ENCODE measurements around the gene SNRPB. TPM values are rescaled to one million over a fixed set of nuclear protein-coding genes. Genes with fewer than 3 reads are reported as not detected.

The SNRPB gene
- total and polyA plus RNA-seq, 2 of the 13 experiments (the other 11 are each of a cell fraction or from before 2014, with no cell fraction given), result 473 to 844 TPM

- TF ChIP-seq ZNF674 (CRISPR knock-in tag; IDR thresholded peaks at IDR 0.05; ENCODE audit: low read depth) (no peak), ZFP36L2 (CRISPR knock-in tag; IDR thresholded peaks at IDR 0.05) (no peak), MTA1 (CRISPR knock-in tag; IDR thresholded peaks at IDR 0.05; ENCODE audit: borderline replicate concordance) (no peak; the same call in 1 of the 2 replicates), SRY (CRISPR knock-in tag; IDR thresholded peaks at IDR 0.05) (no peak), ZNF766 (CRISPR knock-in tag; IDR thresholded peaks at IDR 0.05; ENCODE audit: borderline replicate concordance) (no peak), SRSF1 (optimal IDR thresholded peaks at IDR 0.05; ENCODE audit: low read depth, low read length) (peak; percentile 2), HES4 (CRISPR knock-in tag; IDR thresholded peaks at IDR 0.05; ENCODE audit: borderline replicate concordance) (no peak), HMGXB3 (CRISPR knock-in tag; IDR thresholded peaks at IDR 0.05; ENCODE audit: borderline replicate concordance) (no peak), KLF6 (CRISPR knock-in tag; IDR thresholded peaks at IDR 0.05) (peak; percentile 1; the same call in 1 of the 2 replicates), BRCA1 (CRISPR knock-in tag; IDR thresholded peaks at IDR 0.05) (no peak), ZMYM2 (CRISPR knock-in tag; IDR thresholded peaks at IDR 0.05) (no peak), TCF7L2 (IDR thresholded peaks at IDR 0.05; ENCODE audit: low read depth, low read length) (no peak), POLR2A (IDR thresholded peaks at IDR 0.05; ENCODE audit: insufficient read depth in 1 of 2, low read depth in 2 of 2, low read length in 2 of 2) (peak in 1 of 2 experiments; percentile 30; a peak in 1 of 4 replicates), CEBPG (CRISPR knock-in tag; IDR thresholded peaks at IDR 0.05) (no peak), ZNF800 (CRISPR knock-in tag; IDR thresholded peaks at IDR 0.05) (0 out of 2 replicates have a peak, but pooled peaks have one; percentile 0), PITX1 (CRISPR knock-in tag; IDR thresholded peaks at IDR 0.05) (no peak), EP300 (IDR thresholded peaks at IDR 0.05; ENCODE audit: low read depth in 2 of 2, low read length in 2 of 2) (no peak), EP300 (CRISPR knock-in tag; IDR thresholded peaks at IDR 0.05; ENCODE audit: borderline replicate concordance) (no peak), ZNF839 (CRISPR knock-in tag; IDR thresholded peaks at IDR 0.05; ENCODE audit: borderline replicate concordance) (no peak), ZNF350 (CRISPR knock-in tag; IDR thresholded peaks at IDR 0.05; ENCODE audit: borderline replicate concordance, low read depth) (no peak; the same call in 1 of the 2 replicates), ZNF782 (CRISPR knock-in tag; IDR thresholded peaks at IDR 0.05; ENCODE audit: borderline replicate concordance) (no peak), RAD51 (IDR thresholded peaks at IDR 0.05; ENCODE audit: borderline replicate concordance) (no peak), MYC (CRISPR knock-in tag; IDR thresholded peaks at IDR 0.05; ENCODE audit: borderline replicate concordance) (0 out of 2 replicates have a peak, but pooled peaks have one; percentile 24), AHR (CRISPR knock-in tag; IDR thresholded peaks at IDR 0.05) (no peak), RCOR2 (CRISPR knock-in tag; IDR thresholded peaks at IDR 0.05) (no peak), ZNF382 (CRISPR knock-in tag; IDR thresholded peaks at IDR 0.05; ENCODE audit: borderline replicate concordance) (no peak)
These were observed 37.5 kb upstream of the SNRPB start (continued) for GRCh38 chr20:2507875-2508630.
